ENCODE data around the gene RFC2.

DNA sequence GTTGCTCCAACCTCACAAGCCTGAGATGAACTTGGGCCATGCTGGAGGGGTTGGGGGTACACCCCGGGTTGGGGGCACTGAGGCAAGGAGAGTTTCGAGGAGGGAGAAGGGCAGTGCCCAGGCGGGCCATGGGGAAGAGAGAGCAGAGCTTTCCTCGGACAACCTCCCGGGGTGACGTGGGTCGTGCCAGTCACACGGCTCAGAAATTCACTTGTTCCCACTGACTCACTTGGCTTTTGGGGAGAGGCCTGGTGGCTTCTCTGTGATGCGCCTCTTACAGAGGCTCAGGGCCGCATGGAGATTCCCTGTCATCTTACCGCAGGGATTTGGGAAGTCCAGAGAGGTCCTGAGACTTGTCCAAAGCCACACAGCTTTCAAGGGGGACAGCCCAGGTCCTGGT lies 41.5 kb downstream of the RFC2 start:
- no peak for TF ChIP-seq CTCF (IDR thresholded peaks at IDR 0.05)
- no peak for TF ChIP-seq POLR2A (IDR thresholded peaks at IDR 0.05)

Data from prostate gland (tissue), 2 donors.